GM12892 (cell line): ENCODE data around the gene IL4R.

Experiments used
- POLR2A ChIP-seq: IDR thresholded peaks from 2 replicates; pipeline ENCODE4 v1.6.1; 2011; ENCODE audit warnings: low read depth, low read length, control low read depth
- POLR2AphosphoS5 ChIP-seq: IDR thresholded peaks from 2 replicates; pipeline ENCODE4 v1.6.1; 2011; ENCODE audit warnings: low read depth, low read length, control low read depth
- TAF1 ChIP-seq: IDR thresholded peaks from 2 replicates; pipeline ENCODE4 v1.6.1; 2011; ENCODE audit warnings: low read depth, mild to moderate bottlenecking, control low read depth, low read length, borderline replicate concordance

- TF ChIP-seq POLR2A (no peak), TAF1 (no peak), POLR2AphosphoS5 (no peak)
These were observed 50.0 kb downstream of the IL4R start for GRCh38 chr16:27363797-27364196.
